Measurements from ENCODE around the gene ODF2. TPM values are rescaled to one million over a fixed set of nuclear protein-coding genes. Genes with fewer than 3 reads are reported as not detected.
"Not testable (repeated sequence)": the region's sequence is repeated elsewhere in the genome, so short reads cannot be mapped to it uniquely, and the experiment has no call there.

Gene ODF2
- total RNA-seq, 6 donors from 2014 or later, result 12.2 to 50.3 (median 22.5) TPM

DNA sequence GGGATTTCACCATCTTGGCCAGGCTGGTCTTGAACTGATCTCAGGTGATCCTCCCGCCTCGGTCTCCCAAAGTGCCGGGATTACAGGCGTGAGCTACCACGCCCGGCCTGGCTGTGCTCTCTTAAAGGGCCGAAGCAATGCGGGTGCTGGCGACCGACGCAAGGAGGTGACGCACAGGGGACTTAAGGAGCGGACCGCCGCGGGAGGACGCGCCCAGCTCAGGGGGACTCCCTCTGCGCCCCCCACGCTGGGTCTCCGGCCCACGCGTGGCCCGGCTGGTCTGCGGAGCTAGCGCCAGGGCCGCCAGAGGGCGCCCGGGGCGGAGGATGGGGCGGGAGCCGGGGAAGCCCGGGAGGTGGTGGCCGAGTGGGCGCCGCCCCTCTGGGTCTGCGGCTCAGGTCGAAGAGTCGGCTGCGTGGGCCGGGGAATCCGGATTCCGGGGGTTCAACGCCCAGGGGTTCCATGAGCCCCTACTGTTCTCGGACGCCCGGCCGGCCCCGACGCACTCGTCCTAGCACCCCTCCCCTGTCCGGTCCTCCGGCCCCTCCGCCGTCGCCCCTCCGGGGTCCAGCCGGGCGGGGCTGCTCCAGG, 35.7 kb upstream of the ODF2 start:
- TF ChIP-seq CTCF (IDR thresholded peaks at IDR 0.05) (peak; percentile 78 to 88 (median 83)), POLR2AphosphoS5 (IDR thresholded peaks at IDR 0.05) (no peak), EP300 (IDR thresholded peaks at IDR 0.05) (no peak), POLR2A (IDR thresholded peaks at IDR 0.05) (no peak)
- Histone ChIP-seq H3K36me3 (no peaks in the 10 kb centered on the region), H3K9me3 (no peaks in the 10 kb centered on the region), H3K27ac (peak overlapping the region in 2 of 4 donors; percentile 54 to 85), H3K27me3 (peaks cover 0 to 12% (median 2%) of the 10 kb centered on the region in 4 donors), H3K4me1 (peaks cover 18 to 29% (median 20%) of the 10 kb centered on the region in 4 donors), H3K4me3 (peak overlapping the region; percentile 98 to 100 (median 99))
- DNase-seq, result peak; percentile 58 to 96
- WGBS, 2 donors, result 0% methylated on average over 15 of the region's 59 CpGs; no CpG with 5 or more reads in 1 of the 2 donors
- ATAC-seq (ENCODE audit: low FRiP score in 2 of 2), result peak; percentile 80 to 94

DNA sequence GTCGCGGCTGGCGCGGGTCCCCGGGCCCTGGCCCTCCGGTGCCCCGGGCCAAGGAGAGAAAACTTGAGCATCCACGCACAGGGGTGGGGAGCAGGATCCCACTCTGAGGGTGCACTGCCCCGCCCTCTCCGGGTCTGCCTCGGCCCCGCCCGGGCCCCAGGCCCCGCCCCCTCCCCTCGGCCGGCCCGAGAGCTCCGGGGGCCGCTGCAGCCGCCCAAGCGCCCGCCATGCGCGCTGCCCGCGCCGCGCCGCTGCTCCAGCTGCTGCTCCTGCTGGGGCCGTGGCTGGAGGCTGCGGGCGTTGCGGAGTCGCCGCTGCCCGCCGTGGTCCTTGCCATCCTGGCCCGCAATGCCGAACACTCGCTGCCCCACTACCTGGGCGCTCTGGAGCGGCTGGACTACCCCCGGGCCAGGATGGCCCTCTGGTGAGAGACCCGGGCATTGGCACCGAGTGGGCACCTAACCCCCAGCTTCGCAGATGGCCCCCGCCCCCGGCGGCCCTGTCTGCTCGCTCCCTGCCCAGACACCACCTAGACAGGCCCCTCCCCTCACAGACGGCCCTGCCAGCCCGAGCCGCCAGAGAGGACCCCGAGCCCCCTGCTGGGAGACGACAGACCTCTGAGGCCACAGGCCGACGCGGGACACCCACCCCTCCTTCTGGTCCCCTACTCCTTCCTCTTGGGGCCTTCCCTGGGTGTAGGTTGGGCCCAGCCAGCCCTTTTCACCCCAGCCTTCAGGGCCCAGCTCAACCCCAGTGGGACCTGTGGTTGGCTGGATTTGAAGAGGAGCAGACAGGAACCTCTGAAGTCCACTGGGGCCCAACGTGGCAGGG, 34.9 kb upstream of the ODF2 start, which contains the start of gene CERCAM:
Gene CERCAM (plus strand): TSS at position 207 of the 831 bp plus-strand sequence. CDS start 21 bp downstream, at position 228.
- ATAC-seq (ENCODE audit: low FRiP score in 2 of 2) (peak; percentile 38 to 95), DNase-seq (peak; percentile 47 to 92)
- no peaks in the 10 kb centered on the region for H3K9me3 ChIP-seq
- H3K27me3 ChIP-seq, result peaks cover 0 to 12% (median 2%) of the 10 kb centered on the region in 4 donors
- peak within 1 kb of the TSS; percentile 98 to 100 (median 99) for H3K4me3 ChIP-seq
- H3K27ac ChIP-seq, result peak within 1 kb of the TSS in 2 of 4 donors; percentile 54 to 85
- H3K4me1 ChIP-seq, result peaks cover 18 to 29% (median 20%) of the 10 kb centered on the region in 4 donors
- TF ChIP-seq CTCF (IDR thresholded peaks at IDR 0.05), result peak in 1 of 6 experiments; percentile 16
- no peak for TF ChIP-seq EP300 (IDR thresholded peaks at IDR 0.05)
- no peak for TF ChIP-seq POLR2AphosphoS5 (IDR thresholded peaks at IDR 0.05)
- TF ChIP-seq POLR2A (IDR thresholded peaks at IDR 0.05), result no peak
- WGBS, 2 donors, result 3 to 9% methylated on average over 6 to 9 of the region's 59 CpGs
- H3K36me3 ChIP-seq, result no peaks in the 10 kb centered on the region

DNA sequence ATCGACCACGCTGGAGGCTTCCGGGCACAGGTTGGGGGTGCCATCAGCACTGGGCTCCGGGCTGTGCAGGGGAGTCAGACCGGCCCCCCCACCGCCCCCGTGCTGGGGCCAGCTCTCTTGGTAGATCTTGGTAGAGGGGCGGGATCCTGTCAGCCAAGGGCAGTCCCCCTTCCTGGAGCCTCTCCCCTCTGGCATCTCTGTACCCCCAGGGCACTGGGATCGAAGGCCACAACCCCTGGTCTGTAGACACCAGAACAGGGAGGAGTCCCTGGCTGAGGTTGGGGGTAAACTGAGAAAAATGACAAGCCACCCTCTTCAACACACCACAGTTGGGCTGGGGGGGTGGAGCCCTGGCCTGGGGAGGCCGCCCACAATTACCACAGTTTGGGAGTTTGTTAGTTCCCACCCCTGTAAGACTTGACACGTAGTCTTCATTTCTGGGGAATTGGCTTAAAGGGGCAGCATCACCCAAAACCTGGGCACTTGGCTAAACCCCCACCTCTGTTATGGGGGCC, 34.3 kb upstream of the ODF2 start:
- no peaks in the 10 kb centered on the region for H3K9me3 ChIP-seq
- peak overlapping the region in 3 of 4 donors; percentile 98 to 100 (median 99) for H3K4me3 ChIP-seq
- H3K36me3 ChIP-seq, result no peaks in the 10 kb centered on the region
- DNase-seq (no peak), ATAC-seq (ENCODE audit: low FRiP score in 2 of 2) (peak in 1 of 2 donors; percentile 56)
- WGBS, 2 donors, result 45 to 72% methylated on average over 3 to 11 of the region's 11 CpGs
- H3K4me1 ChIP-seq, result peaks cover 18 to 29% (median 20%) of the 10 kb centered on the region in 4 donors
- H3K27me3 ChIP-seq, result peaks cover 0 to 12% (median 2%) of the 10 kb centered on the region in 4 donors
- peak overlapping the region in 2 of 4 donors; percentile 32 to 85 for H3K27ac ChIP-seq
- no peak for TF ChIP-seq CTCF (IDR thresholded peaks at IDR 0.05)
- TF ChIP-seq POLR2A (IDR thresholded peaks at IDR 0.05), result no peak
- no peak for TF ChIP-seq EP300 (IDR thresholded peaks at IDR 0.05)
- TF ChIP-seq POLR2AphosphoS5 (IDR thresholded peaks at IDR 0.05), result no peak

DNA sequence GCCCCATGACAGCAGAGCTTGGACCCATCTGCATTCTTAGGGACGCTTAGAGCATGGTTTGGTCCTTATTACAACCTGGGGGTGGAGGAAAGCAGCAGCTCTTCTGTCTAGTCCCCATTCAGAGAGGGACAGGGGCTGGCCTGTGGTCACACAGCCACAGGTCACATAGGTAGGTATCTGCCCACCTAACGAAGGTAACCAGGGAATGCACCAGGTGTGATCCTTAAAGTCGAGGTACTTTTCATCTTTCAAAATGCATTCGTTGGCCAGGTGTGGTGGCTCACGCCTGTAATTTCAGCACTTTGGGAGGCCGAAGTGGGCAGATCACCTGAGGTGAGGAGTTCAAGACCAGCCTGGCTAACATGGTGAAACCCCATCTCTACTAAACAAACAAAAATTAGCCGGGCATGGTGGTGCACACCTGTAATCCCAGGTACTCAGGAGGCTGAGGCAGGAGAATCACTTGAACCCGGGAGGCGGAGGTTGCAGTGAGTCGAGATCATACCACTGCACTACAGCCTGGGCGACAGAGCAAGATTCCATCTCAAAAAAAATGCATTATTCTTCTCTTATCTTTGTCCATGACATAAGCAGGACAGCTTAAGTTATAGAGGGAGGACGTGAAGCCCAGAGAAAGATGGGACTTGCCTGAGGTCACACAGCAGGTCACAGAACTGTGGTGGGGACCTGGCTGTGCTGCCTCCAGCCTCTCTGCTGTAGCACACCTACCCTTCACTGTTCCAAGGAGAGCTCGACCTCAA, 33.6 kb upstream of the ODF2 start:
- not testable (repeated sequence) for H3K4me3 ChIP-seq; H3K36me3 ChIP-seq; DNase-seq; H3K9me3 ChIP-seq; H3K27ac ChIP-seq; ATAC-seq (ENCODE audit: low FRiP score in 2 of 2)
- Histone ChIP-seq H3K4me1 (peaks cover 18 to 29% (median 20%) of the 10 kb centered on the region in 4 donors), H3K27me3 (peaks cover 0 to 12% (median 2%) of the 10 kb centered on the region in 4 donors)
- WGBS, 2 donors, result 92 to 96% methylated on average over 13 of the region's 13 CpGs

All from upper lobe of left lung (tissue), 6 donors.